Brain microvascular endothelial cell (primary cell): Measurements from ENCODE around the gene MLLT6.

ENCODE experiments used
- DNase-seq: peaks from one replicate; pipeline ENCODE4 v3.0.0-alpha.2; 2020
- H3K27ac ChIP-seq: fragments of 250-450 bp; sonication (Bioruptor Pico); 2 replicates; pipeline ENCODE4 v1.5.1; 2020; ENCODE audit warnings: mild to moderate bottlenecking, moderate library complexity
- H3K27me3 ChIP-seq: fragments of 250-450 bp; sonication (Bioruptor Pico); replicated peaks from 2 replicates; pipeline ENCODE4 v1.5.1; 2020; ENCODE audit warnings: mild to moderate bottlenecking
- H3K36me3 ChIP-seq: fragments of 250-450 bp; sonication (Bioruptor Pico); replicated peaks from 2 replicates; pipeline ENCODE4 v1.5.1; 2020; ENCODE audit warnings: mild to moderate bottlenecking
- H3K4me3 ChIP-seq: 2 replicates; pipeline ENCODE4 v1.5.1; 2011; ENCODE audit warnings: low read depth, mild to moderate bottlenecking, control low read depth, low read length, moderate library complexity
- in situ Hi-C: cut with HindIII; loops from 2 replicates; pipeline ENCODE4 v1.10.0; 2017; ENCODE audit warnings: low sequenced_read_pairs, low pct_ligation_motif_present
- TF ChIP-seq, protein P1 (sequence below): IDR thresholded peaks from 2 replicates; pipeline ENCODE4 v1.5.1; 2011; ENCODE audit warnings: low read depth, mild to moderate bottlenecking, moderate library complexity, low read length, control low read depth, inconsistent platforms; ENCODE audit errors: missing control alignments

The MLLT6 gene

DNA sequence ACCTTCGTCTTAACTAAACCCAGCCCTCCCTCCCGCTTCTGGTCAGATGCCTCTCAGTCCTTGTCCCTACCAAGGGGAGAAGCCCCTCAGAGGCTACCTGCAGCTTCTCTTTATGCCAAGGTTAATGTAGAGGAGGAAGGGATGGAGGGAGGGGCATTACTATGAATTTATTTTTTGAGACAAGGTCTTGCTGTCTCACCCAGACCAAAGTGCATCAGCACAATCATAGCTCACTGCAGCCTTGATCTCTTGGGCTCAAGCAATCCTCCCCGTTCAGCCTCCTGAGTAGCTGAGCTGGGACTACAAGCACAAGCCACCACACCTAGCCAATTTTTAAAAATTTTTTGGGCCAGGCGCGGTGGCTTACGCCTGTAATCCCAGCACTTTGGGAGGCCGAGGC lies 45.7 kb upstream of the MLLT6 start:
- H3K27me3 ChIP-seq = peaks cover 5% of the 10 kb centered on the region
- H3K4me3 ChIP-seq = no peak overlapping the region
- TF ChIP-seq, protein P1, sequence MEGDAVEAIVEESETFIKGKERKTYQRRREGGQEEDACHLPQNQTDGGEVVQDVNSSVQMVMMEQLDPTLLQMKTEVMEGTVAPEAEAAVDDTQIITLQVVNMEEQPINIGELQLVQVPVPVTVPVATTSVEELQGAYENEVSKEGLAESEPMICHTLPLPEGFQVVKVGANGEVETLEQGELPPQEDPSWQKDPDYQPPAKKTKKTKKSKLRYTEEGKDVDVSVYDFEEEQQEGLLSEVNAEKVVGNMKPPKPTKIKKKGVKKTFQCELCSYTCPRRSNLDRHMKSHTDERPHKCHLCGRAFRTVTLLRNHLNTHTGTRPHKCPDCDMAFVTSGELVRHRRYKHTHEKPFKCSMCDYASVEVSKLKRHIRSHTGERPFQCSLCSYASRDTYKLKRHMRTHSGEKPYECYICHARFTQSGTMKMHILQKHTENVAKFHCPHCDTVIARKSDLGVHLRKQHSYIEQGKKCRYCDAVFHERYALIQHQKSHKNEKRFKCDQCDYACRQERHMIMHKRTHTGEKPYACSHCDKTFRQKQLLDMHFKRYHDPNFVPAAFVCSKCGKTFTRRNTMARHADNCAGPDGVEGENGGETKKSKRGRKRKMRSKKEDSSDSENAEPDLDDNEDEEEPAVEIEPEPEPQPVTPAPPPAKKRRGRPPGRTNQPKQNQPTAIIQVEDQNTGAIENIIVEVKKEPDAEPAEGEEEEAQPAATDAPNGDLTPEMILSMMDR = no peak
- H3K27ac ChIP-seq = no peak overlapping the region
- in situ Hi-C loops = no loop called here
- H3K36me3 ChIP-seq = no peaks in the 10 kb centered on the region
- DNase-seq = no peak

DNA sequence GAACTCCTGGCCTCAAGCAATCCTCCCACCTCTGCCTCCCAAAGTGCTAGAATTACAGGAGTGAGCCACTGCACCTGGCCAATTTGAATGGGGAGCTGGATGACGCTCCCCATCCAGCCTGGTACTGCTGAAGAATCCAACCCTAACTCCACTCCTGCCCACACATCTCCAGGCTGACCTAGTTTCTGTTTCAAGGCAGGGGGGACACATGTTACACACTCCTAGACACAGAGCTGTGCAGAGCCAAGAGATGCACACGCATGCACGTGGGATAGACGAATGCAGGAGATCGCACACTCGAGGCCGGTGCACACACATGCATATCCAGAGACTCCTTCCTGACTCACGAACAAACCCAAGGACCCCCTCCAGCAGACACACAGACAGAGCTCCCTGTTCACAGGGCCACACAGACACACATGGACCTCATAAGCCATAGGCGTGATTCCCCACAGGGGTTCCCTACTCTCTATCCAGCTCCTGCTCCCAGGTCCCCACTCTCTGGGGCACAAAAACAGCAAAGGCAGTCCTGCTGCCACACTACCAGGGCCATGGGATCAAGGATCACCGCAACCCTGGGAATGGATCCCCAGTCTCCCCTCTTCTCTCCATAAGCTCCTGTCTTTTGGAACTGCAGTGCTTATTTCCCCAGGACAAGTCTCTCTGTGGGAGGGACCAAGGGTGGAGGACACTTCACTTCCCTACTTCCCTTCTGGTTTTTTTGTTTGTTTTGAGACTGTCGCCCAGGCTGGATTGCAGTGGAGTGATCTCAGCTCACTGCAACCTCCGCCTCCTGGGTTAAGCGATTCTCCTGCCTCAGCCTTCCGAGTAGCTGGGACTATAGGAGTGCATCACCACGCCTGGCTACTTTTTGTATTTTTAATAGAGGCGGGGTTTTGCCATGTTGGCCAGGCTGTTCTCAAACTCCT lies 44.7 kb upstream of the MLLT6 start:
- in situ Hi-C loops = no loop called here
- H3K4me3 ChIP-seq = no peak overlapping the region
- H3K36me3 ChIP-seq = no peaks in the 10 kb centered on the region
- TF ChIP-seq, protein P1 = no peak
- no peak for DNase-seq
- H3K27me3 ChIP-seq = no peaks in the 10 kb centered on the region
- no peak overlapping the region for H3K27ac ChIP-seq

DNA sequence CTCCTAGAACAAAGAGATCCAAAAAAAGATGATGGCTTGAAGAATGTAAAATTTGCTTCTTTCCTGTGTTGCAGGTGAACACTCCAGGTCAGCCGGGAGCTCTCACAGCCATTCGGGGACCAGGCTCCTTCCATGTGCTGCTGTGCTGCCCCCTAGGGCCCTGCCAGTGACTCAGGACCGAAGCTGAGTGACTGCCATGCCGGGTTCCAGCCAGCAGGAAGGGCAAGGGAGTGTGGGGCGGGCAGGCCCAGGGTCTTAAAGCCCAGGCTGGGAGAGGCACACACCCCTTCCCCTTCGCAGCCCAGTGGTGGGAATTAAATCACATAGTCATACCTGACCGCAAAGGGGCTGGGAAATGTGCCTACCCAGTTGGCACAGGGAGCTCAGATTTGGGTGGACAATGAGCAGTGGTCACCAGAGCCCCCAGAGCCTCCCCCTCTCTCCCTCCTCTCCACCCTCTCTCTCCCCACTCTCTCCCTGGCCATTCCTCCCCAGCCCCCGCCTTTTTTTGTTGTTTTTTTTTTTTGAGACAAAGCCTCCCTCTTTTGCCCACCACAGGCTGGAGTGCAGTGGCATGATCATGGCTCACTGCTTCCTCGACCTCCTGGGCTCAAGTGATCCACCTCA lies 41.8 kb upstream of the MLLT6 start:
- Histone ChIP-seq H3K27me3 (no peaks in the 10 kb centered on the region), H3K27ac (no peak overlapping the region), H3K36me3 (no peaks in the 10 kb centered on the region), H3K4me3 (no peak overlapping the region)
- TF ChIP-seq, protein P1 = peak; percentile 96
- in situ Hi-C loops = no loop called here
- peak; percentile 46 for DNase-seq

DNA sequence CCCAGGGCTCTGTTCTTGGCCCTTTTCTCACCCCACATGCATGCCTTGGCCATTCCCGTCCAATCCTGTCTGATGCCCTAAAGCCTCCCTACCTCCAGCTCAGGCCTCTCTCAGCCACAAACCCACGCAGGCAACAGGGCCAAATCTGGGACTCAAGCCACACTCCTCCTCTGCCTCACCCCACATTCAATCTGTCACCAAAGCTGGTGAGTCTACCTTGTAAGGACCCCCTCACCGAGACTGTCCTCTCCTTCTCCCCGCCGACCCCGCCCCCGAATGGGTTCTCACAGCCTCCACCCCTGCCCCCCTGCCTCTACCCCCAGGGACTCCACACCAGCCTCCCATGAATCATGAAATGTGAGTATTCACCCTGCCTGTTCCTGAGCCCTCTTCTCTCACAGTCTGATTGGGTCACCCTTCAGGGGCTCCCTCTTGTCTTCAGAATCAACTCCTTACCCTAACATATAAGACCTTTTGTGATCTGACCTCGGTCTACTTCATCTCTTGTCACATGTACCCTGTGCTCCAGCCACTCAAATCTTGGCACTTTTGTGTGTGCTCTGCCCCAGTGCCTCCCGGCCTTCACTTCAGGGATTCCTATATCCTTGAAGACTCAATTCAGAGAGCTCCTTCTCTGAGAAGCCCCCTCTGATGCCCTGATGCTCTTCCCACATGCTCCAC lies 41.0 kb upstream of the MLLT6 start:
- TF ChIP-seq, protein P1 = no peak
- Histone ChIP-seq H3K36me3 (no peaks in the 10 kb centered on the region), H3K27ac (no peak overlapping the region), H3K27me3 (peaks cover 5% of the 10 kb centered on the region), H3K4me3 (no peak overlapping the region)
- in situ Hi-C loops = no loop called here
- DNase-seq = no peak

DNA sequence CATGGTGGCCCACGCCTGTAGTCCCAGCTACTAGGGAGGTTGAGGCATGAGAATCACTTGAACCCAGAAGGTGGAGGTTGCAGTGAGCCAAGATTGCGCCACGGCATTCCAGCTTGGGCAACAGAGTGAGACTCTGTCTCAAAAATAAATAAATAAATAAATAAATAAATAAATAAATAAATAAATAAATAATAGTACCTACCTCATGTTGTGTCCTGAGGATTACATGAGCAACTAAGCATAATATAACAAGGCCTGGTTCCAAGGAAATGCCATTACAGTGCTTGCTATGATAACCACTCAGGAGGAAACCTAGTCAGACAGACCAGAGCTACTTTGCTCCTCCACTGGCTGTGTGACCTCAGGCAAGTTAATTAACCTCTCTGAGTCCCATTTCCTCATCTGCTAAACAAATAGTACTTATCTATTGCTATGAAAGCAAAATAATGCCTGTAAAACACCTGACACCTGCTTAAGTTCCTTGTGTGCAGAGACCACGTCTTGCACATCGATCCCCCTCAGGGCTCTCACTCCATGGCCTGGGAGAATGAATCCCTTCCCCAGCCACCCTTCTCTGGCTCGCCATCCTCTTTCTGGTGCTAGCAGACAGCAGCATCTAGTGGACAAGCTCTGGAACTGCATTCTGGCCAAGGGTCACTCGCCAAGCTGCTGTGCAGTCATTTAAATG lies 37.8 kb upstream of the MLLT6 start:
- DNase-seq = peak; percentile 64
- in situ Hi-C loops = no loop called here
- TF ChIP-seq, protein P1 = peak; percentile 100
- no peak overlapping the region for H3K27ac ChIP-seq
- peaks cover 32% of the 10 kb centered on the region for H3K27me3 ChIP-seq
- no peaks in the 10 kb centered on the region for H3K36me3 ChIP-seq
- no peak overlapping the region for H3K4me3 ChIP-seq
